ENCODE results near the gene SPEG. TPM values are rescaled to one million over a fixed set of nuclear protein-coding genes. Genes with fewer than 3 reads are reported as not detected.

Gene SPEG
- total and polyA plus RNA-seq, 2 of the 13 experiments (the other 11 are each of a cell fraction or from before 2014, with no cell fraction given) = 0.18 to 0.24 TPM

- TF ChIP-seq DZIP1 (CRISPR knock-in tag; IDR thresholded peaks at IDR 0.05) (0 out of 2 replicates have a peak, but pooled peaks have one; percentile 29), SAP130 (CRISPR knock-in tag; IDR thresholded peaks at IDR 0.05; ENCODE audit: low read depth) (no peak), ZNF124 (CRISPR knock-in tag; IDR thresholded peaks at IDR 0.05) (no peak), TP53 (CRISPR knock-in tag; conservative IDR thresholded peaks at IDR 0.05) (no peak), ZNF850 (CRISPR knock-in tag; conservative IDR thresholded peaks at IDR 0.05) (0 out of 2 replicates have a peak, but pooled peaks have one; percentile 61), SMARCC2 (IDR thresholded peaks at IDR 0.05) (no peak), NFE2L2 (IDR thresholded peaks at IDR 0.05; ENCODE audit: low read length) (no peak), TIGD3 (CRISPR knock-in tag; IDR thresholded peaks at IDR 0.05; ENCODE audit: borderline replicate concordance) (no peak), PHF5A (CRISPR knock-in tag; IDR thresholded peaks at IDR 0.05; ENCODE audit: low read depth, unreplicated experiment) (no peak), KLF6 (CRISPR knock-in tag; IDR thresholded peaks at IDR 0.05) (no peak), ZNF737 (CRISPR knock-in tag; IDR thresholded peaks at IDR 0.05; ENCODE audit: borderline replicate concordance) (no peak), ZNF703 (CRISPR knock-in tag; IDR thresholded peaks at IDR 0.05; ENCODE audit: borderline replicate concordance) (0 out of 2 replicates have a peak, but pooled peaks have one; percentile 12), SMAD3 (CRISPR knock-in tag; IDR thresholded peaks at IDR 0.05) (no peak), JUND (CRISPR knock-in tag; IDR thresholded peaks at IDR 0.05) (no peak), ZBTB42 (CRISPR knock-in tag; IDR thresholded peaks at IDR 0.05) (0 out of 2 replicates have a peak, but pooled peaks have one; percentile 5), ZNF816 (CRISPR knock-in tag; IDR thresholded peaks at IDR 0.05; ENCODE audit: borderline replicate concordance) (0 out of 2 replicates have a peak, but pooled peaks have one; percentile 60), KDM1A (CRISPR knock-in tag; IDR thresholded peaks at IDR 0.05) (no peak), ARID5B (CRISPR knock-in tag; IDR thresholded peaks at IDR 0.05) (no peak), RFX1 (IDR thresholded peaks at IDR 0.05) (no peak), NCOR1 (IDR thresholded peaks at IDR 0.05; ENCODE audit: borderline replicate concordance, low read length) (no peak)
- TF ChIP-seq, protein P1, sequence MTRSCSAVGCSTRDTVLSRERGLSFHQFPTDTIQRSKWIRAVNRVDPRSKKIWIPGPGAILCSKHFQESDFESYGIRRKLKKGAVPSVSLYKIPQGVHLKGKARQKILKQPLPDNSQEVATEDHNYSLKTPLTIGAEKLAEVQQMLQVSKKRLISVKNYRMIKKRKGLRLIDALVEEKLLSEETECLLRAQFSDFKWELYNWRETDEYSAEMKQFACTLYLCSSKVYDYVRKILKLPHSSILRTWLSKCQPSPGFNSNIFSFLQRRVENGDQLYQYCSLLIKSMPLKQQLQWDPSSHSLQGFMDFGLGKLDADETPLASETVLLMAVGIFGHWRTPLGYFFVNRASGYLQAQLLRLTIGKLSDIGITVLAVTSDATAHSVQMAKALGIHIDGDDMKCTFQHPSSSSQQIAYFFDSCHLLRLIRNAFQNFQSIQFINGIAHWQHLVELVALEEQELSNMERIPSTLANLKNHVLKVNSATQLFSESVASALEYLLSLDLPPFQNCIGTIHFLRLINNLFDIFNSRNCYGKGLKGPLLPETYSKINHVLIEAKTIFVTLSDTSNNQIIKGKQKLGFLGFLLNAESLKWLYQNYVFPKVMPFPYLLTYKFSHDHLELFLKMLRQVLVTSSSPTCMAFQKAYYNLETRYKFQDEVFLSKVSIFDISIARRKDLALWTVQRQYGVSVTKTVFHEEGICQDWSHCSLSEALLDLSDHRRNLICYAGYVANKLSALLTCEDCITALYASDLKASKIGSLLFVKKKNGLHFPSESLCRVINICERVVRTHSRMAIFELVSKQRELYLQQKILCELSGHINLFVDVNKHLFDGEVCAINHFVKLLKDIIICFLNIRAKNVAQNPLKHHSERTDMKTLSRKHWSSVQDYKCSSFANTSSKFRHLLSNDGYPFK (CRISPR knock-in tag; IDR thresholded peaks at IDR 0.05; ENCODE audit: borderline replicate concordance) = no peak
Measured at GRCh38 chr2:219544567-219544966, 109.9 kb downstream of the SPEG start (continued).
